ENCODE results near the gene MAPK8. TPM values are rescaled to one million over a fixed set of nuclear protein-coding genes. Genes with fewer than 3 reads are reported as not detected.

The MAPK8 gene
- total and polyA plus RNA-seq, 10 donors: 5.2 to 61.4 (median 37.4) TPM

GRCh38 chr10:48461623-48462481 is 155.4 kb downstream of the MAPK8 start:
- DNase-seq: no peak
- Histone ChIP-seq H3K27ac (no peak overlapping the region), H3K4me1 (peaks cover 0 to 7% (median 3%) of the 10 kb centered on the region in 6 donors), H3K4me3 (no peak overlapping the region), H3K9me3 (no peaks in the 10 kb centered on the region), H3K27me3 (replicated peaks in 1 of 7) (peaks cover 0 to 33% (median 0%) of the 10 kb centered on the region in 7 donors), H3K36me3 (no peaks in the 10 kb centered on the region)
- 89 to 92% (median 91%) methylated on average over 11 to 12 of the region's 12 CpGs for WGBS, 5 donors
- intact Hi-C loops (cut with DNase I; ENCODE audit: low total_unique reads): no loop called here
- TF ChIP-seq, protein P1, sequence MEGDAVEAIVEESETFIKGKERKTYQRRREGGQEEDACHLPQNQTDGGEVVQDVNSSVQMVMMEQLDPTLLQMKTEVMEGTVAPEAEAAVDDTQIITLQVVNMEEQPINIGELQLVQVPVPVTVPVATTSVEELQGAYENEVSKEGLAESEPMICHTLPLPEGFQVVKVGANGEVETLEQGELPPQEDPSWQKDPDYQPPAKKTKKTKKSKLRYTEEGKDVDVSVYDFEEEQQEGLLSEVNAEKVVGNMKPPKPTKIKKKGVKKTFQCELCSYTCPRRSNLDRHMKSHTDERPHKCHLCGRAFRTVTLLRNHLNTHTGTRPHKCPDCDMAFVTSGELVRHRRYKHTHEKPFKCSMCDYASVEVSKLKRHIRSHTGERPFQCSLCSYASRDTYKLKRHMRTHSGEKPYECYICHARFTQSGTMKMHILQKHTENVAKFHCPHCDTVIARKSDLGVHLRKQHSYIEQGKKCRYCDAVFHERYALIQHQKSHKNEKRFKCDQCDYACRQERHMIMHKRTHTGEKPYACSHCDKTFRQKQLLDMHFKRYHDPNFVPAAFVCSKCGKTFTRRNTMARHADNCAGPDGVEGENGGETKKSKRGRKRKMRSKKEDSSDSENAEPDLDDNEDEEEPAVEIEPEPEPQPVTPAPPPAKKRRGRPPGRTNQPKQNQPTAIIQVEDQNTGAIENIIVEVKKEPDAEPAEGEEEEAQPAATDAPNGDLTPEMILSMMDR (IDR thresholded peaks at IDR 0.05 in 8 of 11, conservative IDR thresholded peaks at IDR 0.05 in 3 of 11): no peak
- TF ChIP-seq POLR2A (IDR thresholded peaks at IDR 0.05): no peak
- TF ChIP-seq POLR2AphosphoS5 (IDR thresholded peaks at IDR 0.05): no peak

DNA sequence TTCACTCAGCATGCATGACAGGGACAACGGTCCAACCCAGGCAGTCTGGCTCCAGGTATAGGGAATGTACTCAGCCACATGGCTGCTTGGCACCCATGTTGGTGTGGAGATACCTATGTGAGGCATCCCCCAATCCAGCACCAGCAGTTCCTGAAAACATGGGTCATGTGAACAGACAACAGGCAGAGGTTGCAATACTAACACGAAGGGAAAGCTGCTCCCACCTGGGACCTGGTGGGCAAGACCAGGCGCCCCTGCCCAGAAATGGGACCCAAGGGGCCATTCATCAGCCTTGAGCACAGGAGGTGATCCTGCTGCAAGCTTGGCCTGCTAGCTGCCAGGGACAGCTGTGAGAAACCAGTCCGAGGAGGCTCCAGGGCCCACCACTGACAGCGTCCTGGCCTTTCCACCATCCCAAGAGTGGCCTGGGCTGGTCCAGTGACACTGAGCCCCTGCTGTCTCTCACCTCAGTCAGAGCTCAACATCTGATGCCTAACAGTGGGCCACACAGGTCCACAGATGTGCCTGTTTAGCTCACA is 156.1 kb downstream of the MAPK8 start:
- H3K36me3 ChIP-seq: no peaks in the 10 kb centered on the region
- peaks cover 0 to 28% (median 0%) of the 10 kb centered on the region in 7 donors for H3K27me3 ChIP-seq (replicated peaks in 1 of 7)
- no peaks in the 10 kb centered on the region for H3K4me1 ChIP-seq
- no peaks in the 10 kb centered on the region for H3K9me3 ChIP-seq
- no peak overlapping the region for H3K4me3 ChIP-seq
- intact Hi-C loops (cut with DNase I; ENCODE audit: low total_unique reads): no loop called here
- no peak for DNase-seq
- H3K27ac ChIP-seq: no peak overlapping the region
- TF ChIP-seq POLR2AphosphoS5 (IDR thresholded peaks at IDR 0.05) (no peak), POLR2A (IDR thresholded peaks at IDR 0.05) (no peak)
- TF ChIP-seq, protein P1 (IDR thresholded peaks at IDR 0.05 in 8 of 11, conservative IDR thresholded peaks at IDR 0.05 in 3 of 11): no peak
- 68 to 89% (median 81%) methylated on average over 3 to 5 of the region's 5 CpGs for WGBS, 5 donors

- Histone ChIP-seq H3K27ac (no peak overlapping the region), H3K4me1 (no peaks in the 10 kb centered on the region), H3K4me3 (no peak overlapping the region), H3K36me3 (no peaks in the 10 kb centered on the region), H3K27me3 (replicated peaks in 1 of 7) (peaks cover 0 to 21% (median 0%) of the 10 kb centered on the region in 7 donors), H3K9me3 (no peaks in the 10 kb centered on the region)
- whole genome bisulfite sequencing, 5 donors: 58 to 83% (median 70%) methylated on average over 8 of the region's 8 CpGs
- intact Hi-C loops (cut with DNase I; ENCODE audit: low total_unique reads): no loop called here
- DNase-seq: peak; percentile 60
- TF ChIP-seq POLR2AphosphoS5 (IDR thresholded peaks at IDR 0.05) (no peak), POLR2A (IDR thresholded peaks at IDR 0.05) (no peak)
- TF ChIP-seq, protein P1 (IDR thresholded peaks at IDR 0.05 in 8 of 11, conservative IDR thresholded peaks at IDR 0.05 in 3 of 11): no peak
Observed at GRCh38 chr10:48463318-48464003, 157.0 kb downstream of the MAPK8 start.
